Measurements from ENCODE around the gene SLC26A4.

DNA sequence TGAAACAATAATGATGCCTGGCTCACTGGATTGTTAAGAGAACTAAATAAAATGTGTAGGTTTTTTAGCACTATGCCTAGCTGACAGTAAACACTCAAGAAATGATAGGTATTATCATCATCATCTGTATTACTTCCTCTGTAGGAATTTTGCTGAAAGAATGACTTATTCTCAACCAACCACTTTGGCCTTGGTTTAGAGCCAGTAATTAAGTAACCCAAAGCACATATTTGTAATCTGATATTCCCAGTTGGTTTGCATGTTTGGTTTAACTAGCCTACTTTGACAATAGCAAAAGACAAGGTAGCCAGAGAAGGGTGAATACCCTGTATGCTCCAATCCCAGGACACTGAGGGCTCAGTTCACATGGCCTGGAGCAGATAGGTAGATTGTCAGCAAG lies 46.2 kb upstream of the SLC26A4 start:
- TF ChIP-seq GATA3 (IDR thresholded peaks at IDR 0.05; ENCODE audit: low read depth, low read length) (no peak), GATA2 (IDR thresholded peaks at IDR 0.05; ENCODE audit: low read depth, low read length) (no peak)

Data from SH-SY5Y (cell line).